GM19468 (cell line): ENCODE results near the gene CD9.
A peak's percentile ranks its signal among the peaks of the same experiment; 100 is the strongest.

Source experiments
- ATAC-seq: cut with Tn5 transposase; IDR thresholded peaks from one replicate; pipeline ENCODE4 v1.9.1; 2021; ENCODE audit warnings: mild to moderate bottlenecking, moderate library complexity, moderate number of reproducible peaks; ENCODE audit not compliant: unreplicated experiment; ENCODE audit errors: extremely low read depth

The CD9 gene

DNA sequence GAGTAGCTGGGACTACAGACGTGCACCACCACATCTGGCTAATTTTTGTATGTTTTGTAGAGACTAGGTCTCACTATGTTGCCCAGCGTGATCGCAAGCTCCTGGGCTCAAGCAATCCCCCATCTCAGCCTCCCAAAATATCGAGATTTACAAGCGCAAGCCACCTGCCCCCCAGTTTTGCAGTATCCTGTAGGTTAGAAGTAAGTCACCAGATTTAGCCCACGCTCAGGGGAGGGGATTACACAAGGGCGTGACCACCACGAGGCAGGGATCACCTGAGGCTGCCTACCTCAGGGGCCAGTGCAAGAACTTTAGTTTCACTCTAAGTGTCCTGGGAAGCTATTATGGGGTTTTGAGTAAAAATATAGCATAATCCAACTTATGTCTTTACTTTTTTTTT, 71.1 kb downstream of the CD9 start:
- no peak for ATAC-seq

GRCh38 chr12:6272300-6273204, 72.4 kb downstream of the CD9 start:
- ATAC-seq: no peak

- no peak for ATAC-seq
These were observed 73.0 kb downstream of the CD9 start for GRCh38 chr12:6273205-6273540.

- no peak for ATAC-seq
These were observed 73.5 kb downstream of the CD9 start for GRCh38 chr12:6273541-6274230.

- ATAC-seq: no peak
These were observed 74.3 kb downstream of the CD9 start for GRCh38 chr12:6274231-6275221.

DNA sequence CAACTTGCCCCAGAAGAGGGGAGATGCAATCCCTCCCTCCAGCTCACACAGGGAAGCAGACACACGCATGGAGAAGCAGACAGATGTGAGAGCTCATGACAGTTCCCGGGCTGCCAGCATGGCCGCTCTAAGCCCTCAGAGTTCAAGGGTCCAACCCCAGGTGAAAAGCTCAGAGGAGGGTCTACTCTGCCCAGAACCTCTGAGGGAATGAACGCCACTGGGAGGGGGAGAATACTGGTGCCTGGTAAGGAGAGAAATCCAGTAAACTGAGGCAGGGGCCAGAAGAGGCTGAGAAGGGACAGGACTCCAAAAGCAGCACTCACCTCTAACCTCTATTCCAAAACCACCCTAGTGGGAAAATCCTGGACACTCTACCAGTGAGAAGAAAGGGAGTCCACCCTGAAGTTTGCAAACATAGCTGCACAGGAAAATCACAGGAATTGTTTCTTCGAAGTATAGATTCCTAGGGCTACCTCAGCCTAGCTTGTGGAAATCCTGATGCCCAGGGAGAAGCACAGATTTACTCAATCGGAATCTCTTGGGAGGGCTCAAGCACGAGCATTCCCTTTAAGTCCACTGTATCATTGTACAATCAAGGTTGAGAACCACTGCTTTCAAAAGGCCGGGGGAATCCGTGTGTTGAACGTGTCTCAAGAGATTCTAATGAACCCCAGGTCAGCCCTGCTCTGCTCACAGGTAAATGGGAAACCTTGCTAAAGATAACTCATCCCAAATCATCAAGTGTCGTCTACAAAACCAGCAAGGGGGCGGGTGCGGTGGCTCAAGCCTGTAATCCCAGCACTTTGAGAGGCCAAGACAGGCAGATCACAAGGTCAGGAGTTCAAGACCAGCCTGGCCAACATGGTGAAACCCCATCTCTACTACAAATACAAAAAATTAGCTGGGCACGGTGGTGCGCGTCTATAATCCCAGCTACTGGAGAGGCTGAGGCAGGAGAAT, 76.0 kb downstream of the CD9 start:
- no peak for ATAC-seq

GRCh38 chr12:6276956-6277620, 76.9 kb downstream of the CD9 start:
- ATAC-seq: no peak

DNA sequence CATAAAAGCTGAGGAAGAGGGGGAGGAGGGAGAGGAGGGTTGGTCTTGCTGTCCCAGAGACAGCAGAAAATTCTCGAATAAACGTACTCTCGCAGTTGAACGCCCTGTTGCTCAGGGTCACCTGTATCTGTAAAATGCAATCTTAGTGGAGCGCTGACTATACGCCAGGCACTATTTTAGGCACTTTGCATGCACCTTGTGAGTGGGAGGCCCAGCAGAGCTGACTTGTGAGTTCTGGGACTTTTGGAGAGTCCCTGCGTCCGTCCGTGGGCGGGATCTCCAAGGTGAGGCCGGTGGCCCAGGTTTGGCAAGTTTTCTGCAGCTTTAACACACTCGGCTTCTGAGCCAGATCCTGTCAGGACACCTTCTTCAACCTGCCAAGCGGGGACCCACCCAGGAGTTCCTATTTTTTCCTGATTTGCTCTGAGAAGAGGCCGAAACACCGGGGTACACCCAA, 77.8 kb downstream of the CD9 start:
- ATAC-seq: no peak

DNA sequence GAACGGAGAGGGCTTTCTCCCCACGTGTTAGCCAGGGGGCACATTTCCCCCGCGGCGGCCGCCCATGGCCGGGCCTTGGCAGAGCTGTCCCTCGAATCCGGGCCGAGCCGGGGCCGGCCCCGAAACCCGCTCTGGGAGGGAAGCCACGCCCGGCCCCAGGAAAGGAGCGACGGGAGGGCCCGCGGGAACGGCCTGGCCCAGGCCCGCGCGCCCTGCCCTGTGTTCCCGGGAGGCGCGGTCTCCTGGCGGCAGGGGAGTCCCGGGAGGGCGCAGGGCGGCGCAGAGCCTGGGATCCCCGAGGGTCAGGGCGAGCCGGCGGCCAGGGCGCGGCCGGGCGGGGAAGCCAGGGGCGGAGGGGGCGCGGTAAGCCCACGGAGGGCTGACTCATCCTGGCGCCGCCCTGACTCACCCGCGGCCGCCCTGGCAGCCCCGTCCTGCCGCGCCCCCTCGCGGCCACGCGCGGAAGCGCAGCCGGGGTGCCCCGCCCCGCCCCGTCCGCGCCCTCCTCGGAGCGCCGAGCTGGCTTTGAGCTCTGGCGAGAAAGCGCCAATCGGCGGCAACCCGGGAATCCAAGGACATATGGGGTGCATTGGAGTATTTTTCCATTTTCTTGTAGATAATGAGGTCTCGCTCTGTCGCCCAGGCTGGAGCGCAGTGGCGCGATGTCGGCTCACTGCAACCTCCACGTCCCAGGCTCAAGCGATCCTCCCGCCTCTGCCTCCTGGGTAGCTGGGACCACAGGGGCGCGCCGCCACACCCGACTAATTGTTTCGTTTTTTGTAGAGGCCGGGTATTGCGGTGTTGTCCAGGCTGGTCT, 78.4 kb downstream of the CD9 start:
- peak; percentile 45 for ATAC-seq

DNA sequence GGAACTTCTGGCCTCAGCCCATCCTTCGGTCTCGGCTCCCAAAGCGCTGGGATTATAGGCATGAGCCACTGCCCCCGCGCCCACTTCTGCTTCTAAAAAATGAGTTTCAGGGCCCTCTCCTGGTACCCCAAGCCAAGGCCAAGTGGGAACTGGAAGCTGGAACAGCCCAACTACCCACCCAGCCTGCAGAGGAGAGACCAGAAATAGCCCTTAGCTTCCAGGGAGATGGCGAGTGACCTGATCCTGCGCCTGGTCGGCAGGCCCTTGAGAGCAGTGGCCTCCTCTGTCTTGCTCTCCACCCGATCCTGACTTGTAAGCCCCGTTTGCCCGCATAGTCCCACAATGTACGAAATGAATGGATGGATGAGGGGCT, 79.0 kb downstream of the CD9 start:
- no peak for ATAC-seq

- ATAC-seq: no peak
These were observed 79.4 kb downstream of the CD9 start for GRCh38 chr12:6279631-6280030.

GRCh38 chr12:6280053-6280469, 79.9 kb downstream of the CD9 start:
- no peak for ATAC-seq

- no peak for ATAC-seq
These were observed 80.5 kb downstream of the CD9 start for GRCh38 chr12:6280672-6281071.

DNA sequence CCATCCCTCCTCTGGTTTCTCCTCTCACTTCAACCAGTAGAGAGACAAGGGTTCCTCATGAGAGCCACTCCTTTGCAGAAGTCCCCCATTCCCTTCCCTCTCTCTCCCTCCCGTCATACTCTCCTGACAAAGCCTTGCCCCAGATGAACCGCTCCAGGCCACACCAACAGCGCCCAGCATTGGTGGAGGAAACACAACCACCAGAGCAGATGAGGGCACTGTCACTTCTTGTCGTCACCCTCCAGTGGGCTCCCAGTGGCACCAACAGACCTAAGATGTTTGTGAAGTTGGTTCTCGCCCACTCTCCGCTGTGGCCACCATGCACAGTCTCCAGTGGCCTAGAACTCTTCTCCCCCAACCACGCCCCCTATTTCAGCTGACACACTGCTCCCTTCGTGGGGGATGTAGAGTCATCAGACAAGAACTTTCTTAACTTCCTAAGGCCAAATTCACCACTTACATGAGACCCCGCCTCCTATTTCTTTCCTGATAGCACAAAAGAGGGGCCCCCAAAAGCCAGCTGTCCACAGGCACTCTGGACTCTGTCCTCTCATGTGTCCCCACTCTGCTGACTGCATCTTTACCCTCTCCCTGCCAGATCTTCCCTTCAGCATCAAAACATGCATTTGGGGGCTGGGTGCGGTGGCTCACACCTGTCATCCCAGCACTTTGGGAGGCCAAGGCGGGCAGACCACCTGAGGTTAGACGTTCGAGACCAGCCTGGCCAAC, 81.0 kb downstream of the CD9 start:
- no peak for ATAC-seq

- no peak for ATAC-seq
These were observed 82.2 kb downstream of the CD9 start for GRCh38 chr12:6282453-6282840.

DNA sequence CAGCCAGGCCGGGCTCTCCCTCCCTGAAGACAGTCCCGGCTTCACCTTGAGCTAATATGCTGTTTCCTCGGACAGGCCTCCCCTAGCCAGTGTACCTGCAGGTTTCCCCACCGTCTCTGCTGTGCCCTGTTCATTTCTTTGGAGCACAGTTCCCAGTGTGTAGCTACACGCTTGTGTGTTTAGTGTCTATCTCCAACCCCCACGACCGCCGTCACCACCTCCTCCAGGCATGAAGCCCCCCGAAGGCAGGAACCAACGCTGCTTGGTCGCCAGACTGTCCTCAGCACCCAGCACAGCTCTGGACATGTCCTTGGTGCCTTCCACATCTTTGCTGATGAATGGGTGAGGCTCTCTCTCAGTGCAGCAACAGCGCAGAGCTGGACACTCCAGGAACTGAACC, 84.1 kb downstream of the CD9 start:
- no peak for ATAC-seq

DNA sequence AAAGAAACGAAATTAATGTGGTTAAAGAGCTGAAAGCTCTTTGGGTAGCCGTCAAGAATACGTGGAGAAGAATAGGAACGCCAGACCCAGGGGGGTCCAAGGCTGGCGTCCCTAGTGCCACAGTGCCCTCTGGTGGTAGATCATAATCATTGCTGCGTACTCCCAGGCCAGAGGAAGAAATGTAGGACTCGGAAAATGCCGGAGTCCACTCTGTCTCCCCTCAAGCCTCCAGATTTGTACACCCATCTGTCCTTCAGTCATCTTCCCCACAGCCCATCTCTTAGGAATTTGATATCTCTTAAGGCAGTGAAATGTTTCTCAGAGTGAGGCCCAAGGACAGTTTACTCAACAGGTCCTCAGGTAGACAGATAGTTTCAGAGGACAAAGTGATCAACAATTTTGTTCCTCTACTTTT, 84.9 kb downstream of the CD9 start:
- ATAC-seq: no peak
